HG02840 (cell line): ENCODE data around the gene HOXA13.

Experiments used
- ATAC-seq: cut with Tn5 transposase; IDR thresholded peaks from one replicate; pipeline ENCODE4 v1.9.1; 2021; ENCODE audit warnings: mild to moderate bottlenecking, moderate library complexity, moderate number of reproducible peaks; ENCODE audit not compliant: unreplicated experiment, low FRiP score

The HOXA13 gene

GRCh38 chr7:27209933-27210440 is 10.1 kb upstream of the HOXA13 start:
- ATAC-seq, result no peak

GRCh38 chr7:27208998-27209397 is 9.1 kb upstream of the HOXA13 start:
- no peak for ATAC-seq

GRCh38 chr7:27207348-27207985 is 7.6 kb upstream of the HOXA13 start:
- no peak for ATAC-seq

GRCh38 chr7:27205325-27206280 is 5.7 kb upstream of the HOXA13 start:
- no peak for ATAC-seq

GRCh38 chr7:27204851-27205322 is 5.0 kb upstream of the HOXA13 start:
- ATAC-seq, result no peak

GRCh38 chr7:27203964-27204594 is 4.2 kb upstream of the HOXA13 start:
- ATAC-seq, result no peak

GRCh38 chr7:27203365-27203953 is 3.6 kb upstream of the HOXA13 start:
- ATAC-seq, result no peak

- no peak for ATAC-seq
These were observed 2.9 kb upstream of the HOXA13 start for GRCh38 chr7:27202862-27203134.

- ATAC-seq, result no peak
These were observed 2.3 kb upstream of the HOXA13 start for GRCh38 chr7:27202018-27202861.

GRCh38 chr7:27201580-27202017 is 1.7 kb upstream of the HOXA13 start:
- ATAC-seq, result no peak

- no peak for ATAC-seq
These were observed 1.1 kb upstream of the HOXA13 start for GRCh38 chr7:27200761-27201579.

GRCh38 chr7:27198871-27199801 is 755 bp downstream of the HOXA13 start:
- ATAC-seq, result no peak

GRCh38 chr7:27198138-27198841 is 1.6 kb downstream of the HOXA13 start:
- ATAC-seq, result no peak

GRCh38 chr7:27197137-27198042 is 2.5 kb downstream of the HOXA13 start:
- no peak for ATAC-seq

- ATAC-seq, result no peak
These were observed 3.6 kb downstream of the HOXA13 start for GRCh38 chr7:27196287-27196767.

- ATAC-seq, result no peak
These were observed 5.1 kb downstream of the HOXA13 start for GRCh38 chr7:27194686-27195379.
